Esophagus muscularis mucosa (tissue), 4 donors: ENCODE data around the gene SAE1. TPM values are rescaled to one million over a fixed set of nuclear protein-coding genes. Genes with fewer than 3 reads are reported as not detected.
"Not testable (repeated sequence)": the region's sequence is repeated elsewhere in the genome, so short reads cannot be mapped to it uniquely, and the experiment has no call there.

Experiments
- DNase-seq: peaks from one replicate; pipeline ENCODE4 v3.0.0-alpha.2; 2017; ENCODE audit errors: extremely low spot score
- H3K27ac ChIP-seq, 4 donors: fragments of 200-600 bp; sonication (generic); replicated peaks in 1 of 4; 1 replicate in 3 of 4; 2 replicates in 1 of 4; pipeline ENCODE4 v1.5.1; 2016 to 2019; ENCODE audit warnings: mild to moderate bottlenecking in 1 of 4
- H3K27me3 ChIP-seq, 4 donors: fragments of 200-600 bp; sonication (generic); one replicate each; pipeline versions ENCODE4 v1.5.1 to v1.6.0; 2016 to 2019
- H3K36me3 ChIP-seq, 4 donors: fragments of 200-600 bp; sonication (generic); one replicate each; pipeline ENCODE4 v1.5.1; 2016 to 2019
- H3K4me1 ChIP-seq, 4 donors: fragments of 200-600 bp; sonication (generic); one replicate each; pipeline ENCODE4 v1.5.1; 2016 to 2019
- H3K4me3 ChIP-seq, 4 donors: fragments of 200-600 bp; sonication (generic); 1 replicate in 2 of 4; 2 replicates in 2 of 4; pipeline ENCODE4 v1.5.1; 2016 to 2019; ENCODE audit warnings: mild to moderate bottlenecking in 4 of 4, moderate library complexity in 1 of 4
- H3K9me3 ChIP-seq, 4 donors: fragments of 200-600 bp; sonication (generic); 1 replicate in 3 of 4; 2 replicates in 1 of 4; pipeline ENCODE4 v1.5.1; 2016 to 2019
- EP300 ChIP-seq: sonication (generic); formaldehyde crosslinking; IDR thresholded peaks from one replicate; pipeline ENCODE4 v1.6.1; 2017; ENCODE audit warnings: antibody characterized with exemption
- POLR2A ChIP-seq: fragments of 450-650 bp; IDR thresholded peaks from one replicate; pipeline ENCODE4 v1.6.1; 2017; ENCODE audit warnings: antibody characterized with exemption, moderate library complexity, mild to moderate bottlenecking, low read depth
- POLR2AphosphoS5 ChIP-seq, 2 donors: sonication (generic); formaldehyde crosslinking; IDR thresholded peaks; one replicate each; pipeline ENCODE4 v1.6.1; 2017; ENCODE audit warnings: antibody characterized with exemption in 2 of 2
- WGBS: methylation state at CpG from one replicate; pipeline ENCODE4 v1.1.5; 2018; 5-methylcytosine and 5-hydroxymethylcytosine counted together
- intact Hi-C: fragments of 100-400 bp; cut with DNase I; formaldehyde crosslinking; loops from one replicate; pipeline ENCODE4 v1.15.1; 2023
- total RNA-seq, 4 donors: library from RNA; depleted of rRNA; stranded (reverse); fragments of >200 nt; gene quantifications; one replicate each; pipeline versions ENCODE4 v1.1.0 to v1.2.1, GENCODE V29; 2016
- TF ChIP-seq, protein P1 (sequence below), 3 experiments: fragments of 200-600 bp in 2 of 3; fragments of 450-650 bp in 1 of 3; sonication (generic) in 2 of 3; IDR thresholded peaks; one replicate each; pipeline ENCODE4 v1.5.1; 2017 to 2019; ENCODE audit warnings: antibody characterized with exemption in 3 of 3, mild to moderate bottlenecking in 2 of 3, moderate library complexity in 1 of 3

The SAE1 gene
- total RNA-seq, 4 donors from 2014 or later, result 130 to 143 (median 136) TPM

DNA sequence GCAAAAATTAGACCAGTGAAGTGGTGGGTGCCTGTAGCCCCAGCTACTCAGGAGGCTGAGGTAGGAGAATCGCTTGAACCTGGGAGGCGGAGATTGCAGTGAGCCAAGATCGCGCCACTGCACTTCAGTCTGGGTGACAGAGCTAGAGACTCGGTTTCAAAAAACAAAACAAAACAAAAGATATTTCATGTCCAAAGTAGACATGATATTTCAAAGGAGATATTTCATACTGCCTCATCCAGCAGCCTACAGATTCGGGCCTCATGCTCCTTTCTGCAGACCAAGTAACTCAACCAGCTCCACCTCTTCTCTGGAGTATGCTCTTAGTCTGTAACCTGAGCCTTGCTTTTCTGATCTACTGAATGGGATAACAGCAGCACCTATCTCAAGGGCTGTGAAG, 32.0 kb upstream of the SAE1 start:
- no peak overlapping the region for H3K27ac ChIP-seq
- no peak for DNase-seq
- intact Hi-C loops, result no loop called here
- TF ChIP-seq POLR2A, result no peak
- no peak for TF ChIP-seq EP300
- TF ChIP-seq POLR2AphosphoS5 (IDR thresholded peaks at IDR 0.05), result no peak
- TF ChIP-seq, protein P1, sequence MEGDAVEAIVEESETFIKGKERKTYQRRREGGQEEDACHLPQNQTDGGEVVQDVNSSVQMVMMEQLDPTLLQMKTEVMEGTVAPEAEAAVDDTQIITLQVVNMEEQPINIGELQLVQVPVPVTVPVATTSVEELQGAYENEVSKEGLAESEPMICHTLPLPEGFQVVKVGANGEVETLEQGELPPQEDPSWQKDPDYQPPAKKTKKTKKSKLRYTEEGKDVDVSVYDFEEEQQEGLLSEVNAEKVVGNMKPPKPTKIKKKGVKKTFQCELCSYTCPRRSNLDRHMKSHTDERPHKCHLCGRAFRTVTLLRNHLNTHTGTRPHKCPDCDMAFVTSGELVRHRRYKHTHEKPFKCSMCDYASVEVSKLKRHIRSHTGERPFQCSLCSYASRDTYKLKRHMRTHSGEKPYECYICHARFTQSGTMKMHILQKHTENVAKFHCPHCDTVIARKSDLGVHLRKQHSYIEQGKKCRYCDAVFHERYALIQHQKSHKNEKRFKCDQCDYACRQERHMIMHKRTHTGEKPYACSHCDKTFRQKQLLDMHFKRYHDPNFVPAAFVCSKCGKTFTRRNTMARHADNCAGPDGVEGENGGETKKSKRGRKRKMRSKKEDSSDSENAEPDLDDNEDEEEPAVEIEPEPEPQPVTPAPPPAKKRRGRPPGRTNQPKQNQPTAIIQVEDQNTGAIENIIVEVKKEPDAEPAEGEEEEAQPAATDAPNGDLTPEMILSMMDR (IDR thresholded peaks at IDR 0.05), result no peak
- no peaks in the 10 kb centered on the region for H3K27me3 ChIP-seq
- H3K4me3 ChIP-seq, result no peak overlapping the region
- 92% methylated on average over 6 of the region's 6 CpGs for WGBS
- H3K9me3 ChIP-seq, result no peaks in the 10 kb centered on the region
- peaks cover 0 to 7% (median 5%) of the 10 kb centered on the region in 4 donors for H3K36me3 ChIP-seq
- H3K4me1 ChIP-seq, result peaks cover 56 to 86% (median 80%) of the 10 kb centered on the region in 4 donors

DNA sequence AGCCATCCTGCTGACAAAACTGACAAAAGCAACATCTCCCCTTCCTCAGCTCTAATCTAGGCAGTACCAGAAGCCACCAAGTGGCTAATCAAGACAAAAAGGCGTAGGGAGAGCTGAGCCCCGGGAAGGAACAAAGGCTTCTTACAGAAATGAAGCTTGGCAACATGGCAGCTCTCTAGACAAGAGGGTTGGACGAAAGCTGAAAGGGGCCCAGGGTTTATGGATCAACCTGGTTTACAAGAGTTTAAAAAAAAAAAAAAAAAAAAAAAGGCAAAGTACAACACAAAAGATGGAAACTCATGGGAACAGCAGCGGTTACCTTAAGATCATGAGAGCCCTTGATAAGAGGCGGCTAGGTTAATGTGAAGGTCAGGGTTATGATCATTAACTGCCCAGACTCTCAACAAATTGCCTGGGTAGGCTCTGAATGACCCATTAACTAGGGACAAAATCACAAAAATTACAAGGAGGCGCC, 31.0 kb upstream of the SAE1 start:
- no peak for TF ChIP-seq POLR2AphosphoS5 (IDR thresholded peaks at IDR 0.05)
- intact Hi-C loops, result no loop called here
- H3K4me1 ChIP-seq, result peaks cover 54 to 86% (median 78%) of the 10 kb centered on the region in 4 donors
- no peaks in the 10 kb centered on the region for H3K36me3 ChIP-seq
- no peak for DNase-seq
- no peaks in the 10 kb centered on the region for H3K9me3 ChIP-seq
- no peaks in the 10 kb centered on the region for H3K27me3 ChIP-seq
- H3K27ac ChIP-seq, result no peak overlapping the region
- 94% methylated on average over 6 of the region's 6 CpGs for WGBS
- H3K4me3 ChIP-seq, result no peak overlapping the region

DNA sequence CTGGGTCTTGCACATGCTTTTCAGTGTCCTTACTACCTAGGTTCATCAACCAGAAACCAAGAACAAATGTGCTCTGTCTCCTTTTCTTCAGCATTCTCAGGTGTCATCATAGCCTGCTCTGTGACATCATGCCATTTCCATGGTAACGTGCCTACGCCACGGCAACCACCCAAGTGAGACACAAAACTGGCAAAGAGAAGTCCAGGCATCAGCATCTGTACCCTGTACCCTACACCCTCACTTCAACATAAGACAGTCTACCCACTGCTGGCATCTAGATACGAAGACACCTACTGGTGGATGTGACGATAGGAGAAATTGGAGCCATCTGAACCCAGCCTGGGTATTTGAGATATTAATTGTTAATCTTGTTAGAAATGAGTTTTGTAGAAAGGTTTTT, 30.3 kb upstream of the SAE1 start:
- Histone ChIP-seq H3K4me1 (peaks cover 47 to 86% (median 78%) of the 10 kb centered on the region in 4 donors), H3K27me3 (no peaks in the 10 kb centered on the region), H3K27ac (no peak overlapping the region), H3K4me3 (no peak overlapping the region), H3K9me3 (no peaks in the 10 kb centered on the region), H3K36me3 (peaks cover 0 to 3% (median 1%) of the 10 kb centered on the region in 4 donors)
- TF ChIP-seq EP300, result no peak
- no peak for TF ChIP-seq POLR2AphosphoS5 (IDR thresholded peaks at IDR 0.05)
- TF ChIP-seq, protein P1 (IDR thresholded peaks at IDR 0.05), result no peak
- no peak for TF ChIP-seq POLR2A
- DNase-seq, result no peak
- 93% methylated on average over 5 of the region's 5 CpGs for WGBS
- intact Hi-C loops, result no loop called here

DNA sequence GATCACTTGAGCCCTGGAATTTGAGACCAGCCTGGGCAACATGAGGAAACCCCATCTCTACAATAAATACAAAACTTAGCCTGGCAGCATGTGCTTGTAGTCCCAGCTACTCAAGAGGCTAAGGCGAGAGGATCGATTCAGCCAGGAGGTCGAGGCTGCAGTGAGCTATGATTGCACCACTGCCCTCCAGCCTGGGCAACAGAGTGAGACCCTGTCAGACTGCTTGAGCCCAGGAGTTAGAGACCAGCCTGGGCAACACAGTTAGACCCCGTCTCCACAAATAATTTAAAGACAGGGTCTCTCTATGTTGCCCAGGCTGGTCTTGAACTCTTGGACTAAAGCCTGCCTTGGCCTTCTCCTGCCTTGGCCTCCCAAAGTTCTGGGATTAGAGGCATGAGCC, 29.5 kb upstream of the SAE1 start:
- H3K4me3 ChIP-seq, H3K27ac ChIP-seq, H3K9me3 ChIP-seq, H3K36me3 ChIP-seq, H3K27me3 ChIP-seq, DNase-seq, intact Hi-C loops: not testable (repeated sequence)
- WGBS, result 100% methylated on average over 4 of the region's 4 CpGs
- peaks cover 45 to 86% (median 77%) of the 10 kb centered on the region in 4 donors for H3K4me1 ChIP-seq

DNA sequence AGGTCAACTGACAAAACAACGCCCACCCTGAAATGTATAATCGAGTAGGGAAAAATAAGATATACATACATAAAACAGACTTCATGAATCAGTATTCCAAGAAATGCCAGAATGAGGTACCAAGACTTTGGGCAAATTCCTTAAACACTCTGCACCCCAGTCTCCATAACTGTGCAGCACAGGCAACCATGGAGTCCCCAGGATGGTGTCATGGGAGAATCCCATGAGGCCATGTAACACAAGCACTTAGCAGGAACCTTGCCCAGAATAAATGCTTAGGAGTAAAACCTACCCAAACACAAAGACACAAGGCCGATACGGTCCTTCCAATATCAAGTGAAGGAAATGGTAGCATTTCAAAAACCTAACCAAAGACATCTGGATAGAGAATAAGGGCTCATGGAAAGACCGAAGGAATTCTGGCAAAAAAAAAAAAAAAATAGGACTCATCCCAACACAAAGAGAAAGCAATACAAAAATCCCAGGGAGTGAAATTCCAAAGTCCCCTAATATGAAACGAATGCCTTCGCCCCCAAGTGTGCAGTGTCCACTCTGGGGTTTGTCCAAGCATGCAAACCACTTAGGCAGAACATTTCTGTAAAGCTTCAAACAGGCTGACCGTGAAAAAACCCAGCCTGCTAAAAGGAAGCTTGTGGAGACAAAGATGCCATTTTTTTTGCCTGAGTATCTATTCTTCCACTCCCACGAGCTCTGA, 28.1 kb upstream of the SAE1 start:
- WGBS, result 71% methylated on average over 9 of the region's 9 CpGs
- intact Hi-C loops, result no loop called here

More for the DNA sequence above, 28.1 kb upstream of the SAE1 start:
- Histone ChIP-seq H3K9me3 (no peaks in the 10 kb centered on the region), H3K4me1 (peaks cover 46 to 86% (median 77%) of the 10 kb centered on the region in 4 donors), H3K36me3 (peaks cover 0 to 4% (median 2%) of the 10 kb centered on the region in 4 donors), H3K27me3 (no peaks in the 10 kb centered on the region), H3K27ac (no peak overlapping the region), H3K4me3 (no peak overlapping the region)
- TF ChIP-seq, protein P1 (IDR thresholded peaks at IDR 0.05), result no peak
- TF ChIP-seq POLR2A, result no peak
- TF ChIP-seq EP300, result no peak
- no peak for TF ChIP-seq POLR2AphosphoS5 (IDR thresholded peaks at IDR 0.05)
- no peak for DNase-seq
